Lower leg skin (tissue), 3 donors: ENCODE measurements around the gene ODAD2.

Source experiments
- CTCF ChIP-seq, 3 donors: fragments of 450-650 bp; IDR thresholded peaks; one replicate each; pipeline ENCODE4 v1.5.1; 2016; ENCODE audit warnings: antibody characterized with exemption in 3 of 3, mild to moderate bottlenecking in 3 of 3, moderate library complexity in 2 of 3
- POLR2A ChIP-seq, 2 donors: fragments of 450-650 bp; IDR thresholded peaks; one replicate each; pipeline ENCODE4 v1.6.1; 2016 to 2017; ENCODE audit warnings: antibody characterized with exemption in 2 of 2, mild to moderate bottlenecking in 1 of 2, moderate library complexity in 1 of 2

- TF ChIP-seq CTCF (IDR thresholded peaks at IDR 0.05) (no peak), POLR2A (IDR thresholded peaks at IDR 0.05) (no peak)
Measured at GRCh38 chr10:28010821-28011220, 11.9 kb upstream of the ODAD2 start.
